Daoy (cell line): Measurements from ENCODE around the gene TTC23. TPM values are rescaled to one million over a fixed set of nuclear protein-coding genes. Genes with fewer than 3 reads are reported as not detected.

Experiments used
- total RNA-seq: library from RNA; depleted of rRNA; stranded (reverse); fragments of >200 nt; shearing (Covaris generic); gene quantifications from 2 replicates; pipeline ENCODE4 v1.2.3, GENCODE V29; 2014; rRNA removed

The TTC23 gene
- total RNA-seq, 1 experiment from 2014 or later = 14.2 TPM

Other genes with a start within 250 kb of the TTC23 start
- gene PGPEP1L, start 241.8 kb downstream of the TTC23 start, total RNA-seq = not detected in 2 replicates
- gene SYNM, start 144.5 kb downstream of the TTC23 start, total RNA-seq = 9.3 and 11.8 TPM in 2 replicates
- gene LRRC28, start 1.9 kb upstream of the TTC23 start, total RNA-seq = 12.1 and 17.0 TPM in 2 replicates